IMR-90 (cell line): ENCODE measurements around the gene CD86.

Experiments
- CEBPB ChIP-seq: IDR thresholded peaks from 2 replicates; pipeline ENCODE4 v1.6.1; 2012; ENCODE audit warnings: low read depth, low read length, improper control_type of control experiment
- FOS ChIP-seq: fragments of 150-350 bp; IDR thresholded peaks from 2 replicates; pipeline ENCODE4 v1.6.1; 2016; ENCODE audit warnings: low read depth, low read length
- MAFK ChIP-seq: IDR thresholded peaks from 2 replicates; pipeline ENCODE4 v1.6.1; 2012; ENCODE audit warnings: low read depth, low read length, improper control_type of control experiment
- MAZ ChIP-seq: IDR thresholded peaks from 2 replicates; pipeline ENCODE4 v1.6.1; 2012; ENCODE audit warnings: low read depth, mild to moderate bottlenecking, low read length, improper control_type of control experiment, moderate library complexity, borderline replicate concordance
- MXI1 ChIP-seq: IDR thresholded peaks from 2 replicates; pipeline ENCODE4 v1.6.1; 2012; ENCODE audit warnings: low read depth, mild to moderate bottlenecking, low read length, moderate library complexity, borderline replicate concordance
- POLR2A ChIP-seq: IDR thresholded peaks from 2 replicates; pipeline ENCODE4 v1.6.1; 2012; ENCODE audit warnings: mild to moderate bottlenecking, low read depth, low read length
- RAD21 ChIP-seq: IDR thresholded peaks from 2 replicates; pipeline ENCODE4 v1.6.1; 2012; ENCODE audit warnings: low read length, improper control_type of control experiment
- RFX5 ChIP-seq: IDR thresholded peaks from 2 replicates; pipeline ENCODE4 v1.8.0; 2012; ENCODE audit warnings: low read depth, mild to moderate bottlenecking, low read length, moderate library complexity
- TF ChIP-seq, protein P1 (sequence below): fragments of 150-350 bp; IDR thresholded peaks from 2 replicates; pipeline ENCODE4 v1.6.1; 2017; ENCODE audit warnings: mild to moderate bottlenecking, antibody characterized with exemption, low read length, low read depth
- TF ChIP-seq, protein P2 (sequence below): conservative IDR thresholded peaks from 2 replicates; pipeline ENCODE4 v1.5.1; 2012; ENCODE audit warnings: mild to moderate bottlenecking, low read depth, low read length, improper control_type of control experiment

DNA sequence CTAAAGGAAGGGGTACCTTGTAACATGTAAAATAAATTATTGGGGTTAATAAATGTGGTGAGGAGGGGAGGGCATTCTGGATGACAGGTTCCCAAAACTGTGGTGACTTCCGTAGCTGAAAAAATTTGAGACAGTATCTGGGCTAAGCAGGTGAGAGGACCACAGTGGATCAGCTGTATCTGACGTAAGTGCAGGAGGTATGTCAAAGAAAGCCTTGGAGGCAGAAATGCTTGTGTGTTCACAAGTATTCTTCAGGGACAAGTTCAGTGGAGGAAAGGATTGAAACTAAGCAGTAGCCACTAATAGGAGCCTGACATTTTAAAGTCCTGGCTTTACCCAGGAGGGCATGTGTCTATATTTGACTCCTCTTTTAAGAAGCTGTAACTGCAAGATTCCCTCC, 52.0 kb downstream of the CD86 start:
- TF ChIP-seq, protein P1, sequence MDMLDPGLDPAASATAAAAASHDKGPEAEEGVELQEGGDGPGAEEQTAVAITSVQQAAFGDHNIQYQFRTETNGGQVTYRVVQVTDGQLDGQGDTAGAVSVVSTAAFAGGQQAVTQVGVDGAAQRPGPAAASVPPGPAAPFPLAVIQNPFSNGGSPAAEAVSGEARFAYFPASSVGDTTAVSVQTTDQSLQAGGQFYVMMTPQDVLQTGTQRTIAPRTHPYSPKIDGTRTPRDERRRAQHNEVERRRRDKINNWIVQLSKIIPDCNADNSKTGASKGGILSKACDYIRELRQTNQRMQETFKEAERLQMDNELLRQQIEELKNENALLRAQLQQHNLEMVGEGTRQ, result no peak
- no peak for TF ChIP-seq MAZ
- no peak for TF ChIP-seq FOS
- TF ChIP-seq MXI1, result no peak
- TF ChIP-seq POLR2A, result no peak
- TF ChIP-seq, protein P2, sequence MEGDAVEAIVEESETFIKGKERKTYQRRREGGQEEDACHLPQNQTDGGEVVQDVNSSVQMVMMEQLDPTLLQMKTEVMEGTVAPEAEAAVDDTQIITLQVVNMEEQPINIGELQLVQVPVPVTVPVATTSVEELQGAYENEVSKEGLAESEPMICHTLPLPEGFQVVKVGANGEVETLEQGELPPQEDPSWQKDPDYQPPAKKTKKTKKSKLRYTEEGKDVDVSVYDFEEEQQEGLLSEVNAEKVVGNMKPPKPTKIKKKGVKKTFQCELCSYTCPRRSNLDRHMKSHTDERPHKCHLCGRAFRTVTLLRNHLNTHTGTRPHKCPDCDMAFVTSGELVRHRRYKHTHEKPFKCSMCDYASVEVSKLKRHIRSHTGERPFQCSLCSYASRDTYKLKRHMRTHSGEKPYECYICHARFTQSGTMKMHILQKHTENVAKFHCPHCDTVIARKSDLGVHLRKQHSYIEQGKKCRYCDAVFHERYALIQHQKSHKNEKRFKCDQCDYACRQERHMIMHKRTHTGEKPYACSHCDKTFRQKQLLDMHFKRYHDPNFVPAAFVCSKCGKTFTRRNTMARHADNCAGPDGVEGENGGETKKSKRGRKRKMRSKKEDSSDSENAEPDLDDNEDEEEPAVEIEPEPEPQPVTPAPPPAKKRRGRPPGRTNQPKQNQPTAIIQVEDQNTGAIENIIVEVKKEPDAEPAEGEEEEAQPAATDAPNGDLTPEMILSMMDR, result no peak
- no peak for TF ChIP-seq MAFK
- no peak for TF ChIP-seq CEBPB
- no peak for TF ChIP-seq RFX5
- TF ChIP-seq RAD21, result no peak
